Breast epithelium (tissue), 4 donors: ENCODE data around the gene HIGD1A. TPM values are rescaled to one million over a fixed set of nuclear protein-coding genes. Genes with fewer than 3 reads are reported as not detected.
"Not testable (repeated sequence)": the region's sequence is repeated elsewhere in the genome, so short reads cannot be mapped to it uniquely, and the experiment has no call there.

Source experiments
- DNase-seq, 2 donors: peaks; one replicate each; pipeline ENCODE4 v3.0.0-alpha.2; 2019; ENCODE audit warnings: low spot score in 2 of 2
- H3K27ac ChIP-seq, 2 donors: fragments of 200-600 bp; sonication (generic) in 1 of 2; one replicate each; pipeline ENCODE4 v1.5.1; 2016 to 2019; ENCODE audit warnings: mild to moderate bottlenecking in 1 of 2
- H3K27me3 ChIP-seq, 2 donors: fragments of 200-600 bp; sonication (generic) in 1 of 2; one replicate each; pipeline versions ENCODE4 v1.5.1 to v1.6.0; 2017 to 2019; ENCODE audit warnings: control low read depth in 1 of 2, mild to moderate bottlenecking in 1 of 2
- H3K36me3 ChIP-seq: fragments of 200-600 bp; one replicate; pipeline ENCODE4 v1.5.1; 2019
- H3K4me1 ChIP-seq, 2 donors: fragments of 200-600 bp; sonication (generic); one replicate each; pipeline ENCODE4 v1.5.1; 2016 to 2019; ENCODE audit warnings: control low read depth in 1 of 2
- H3K4me3 ChIP-seq, 3 donors: fragments of 200-600 bp; sonication (generic); 1 replicate in 2 of 3; 2 replicates in 1 of 3; pipeline ENCODE4 v1.5.1; 2016 to 2019; ENCODE audit warnings: mild to moderate bottlenecking in 3 of 3, moderate library complexity in 2 of 3
- H3K9me3 ChIP-seq, 2 donors: fragments of 200-600 bp; sonication (generic) in 1 of 2; one replicate each; pipeline ENCODE4 v1.5.1; 2016 to 2019; ENCODE audit warnings: control low read depth in 1 of 2
- POLR2A ChIP-seq: fragments of 450-650 bp; IDR thresholded peaks from one replicate; pipeline ENCODE4 v1.6.1; 2016; ENCODE audit warnings: antibody characterized with exemption, mild to moderate bottlenecking, moderate library complexity
- POLR2AphosphoS5 ChIP-seq, 3 donors: sonication (generic); formaldehyde crosslinking; IDR thresholded peaks; one replicate each; pipeline ENCODE4 v1.6.1; 2017; ENCODE audit warnings: antibody characterized with exemption in 3 of 3
- intact Hi-C: fragments of 100-400 bp; cut with DNase I; formaldehyde crosslinking; loops from one replicate; pipeline ENCODE4 v1.15.1; 2023; ENCODE audit warnings: low total_unique reads
- total RNA-seq, 3 donors: library from RNA; depleted of rRNA; stranded (reverse); fragments of >200 nt; gene quantifications; one replicate each; pipeline ENCODE4 v1.1.0, GENCODE V29; 2016
- TF ChIP-seq, protein P1 (sequence below), 3 donors: fragments of 450-650 bp; IDR thresholded peaks; one replicate each; pipeline ENCODE4 v1.5.1; 2016 to 2017; ENCODE audit warnings: antibody characterized with exemption in 3 of 3, mild to moderate bottlenecking in 3 of 3, moderate library complexity in 3 of 3

Gene HIGD1A
- total RNA-seq, 3 donors from 2014 or later, result 131 to 185 (median 148) TPM

- no peak for TF ChIP-seq POLR2A
- TF ChIP-seq POLR2AphosphoS5 (IDR thresholded peaks at IDR 0.05), result no peak
- intact Hi-C loops, result no loop called here
- H3K4me3 ChIP-seq, result no peak overlapping the region
- no peaks in the 10 kb centered on the region for H3K9me3 ChIP-seq
- H3K36me3 ChIP-seq, result no peaks in the 10 kb centered on the region
- DNase-seq, result no peak
- peak overlapping the region; percentile 22 to 35 for H3K27ac ChIP-seq
- no peaks in the 10 kb centered on the region for H3K27me3 ChIP-seq
- H3K4me1 ChIP-seq, result no peaks in the 10 kb centered on the region
Measured at GRCh38 chr3:42822828-42823227, 18.5 kb upstream of the HIGD1A start.

GRCh38 chr3:42820746-42821051 lies 16.4 kb upstream of the HIGD1A start:
- Histone ChIP-seq H3K9me3 (no peaks in the 10 kb centered on the region), H3K4me3 (no peak overlapping the region), H3K27me3 (no peaks in the 10 kb centered on the region), H3K27ac (no peak overlapping the region), H3K4me1 (no peaks in the 10 kb centered on the region), H3K36me3 (no peaks in the 10 kb centered on the region)
- intact Hi-C loops, result no loop called here
- TF ChIP-seq, protein P1, sequence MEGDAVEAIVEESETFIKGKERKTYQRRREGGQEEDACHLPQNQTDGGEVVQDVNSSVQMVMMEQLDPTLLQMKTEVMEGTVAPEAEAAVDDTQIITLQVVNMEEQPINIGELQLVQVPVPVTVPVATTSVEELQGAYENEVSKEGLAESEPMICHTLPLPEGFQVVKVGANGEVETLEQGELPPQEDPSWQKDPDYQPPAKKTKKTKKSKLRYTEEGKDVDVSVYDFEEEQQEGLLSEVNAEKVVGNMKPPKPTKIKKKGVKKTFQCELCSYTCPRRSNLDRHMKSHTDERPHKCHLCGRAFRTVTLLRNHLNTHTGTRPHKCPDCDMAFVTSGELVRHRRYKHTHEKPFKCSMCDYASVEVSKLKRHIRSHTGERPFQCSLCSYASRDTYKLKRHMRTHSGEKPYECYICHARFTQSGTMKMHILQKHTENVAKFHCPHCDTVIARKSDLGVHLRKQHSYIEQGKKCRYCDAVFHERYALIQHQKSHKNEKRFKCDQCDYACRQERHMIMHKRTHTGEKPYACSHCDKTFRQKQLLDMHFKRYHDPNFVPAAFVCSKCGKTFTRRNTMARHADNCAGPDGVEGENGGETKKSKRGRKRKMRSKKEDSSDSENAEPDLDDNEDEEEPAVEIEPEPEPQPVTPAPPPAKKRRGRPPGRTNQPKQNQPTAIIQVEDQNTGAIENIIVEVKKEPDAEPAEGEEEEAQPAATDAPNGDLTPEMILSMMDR (IDR thresholded peaks at IDR 0.05), result no peak
- no peak for TF ChIP-seq POLR2A
- TF ChIP-seq POLR2AphosphoS5 (IDR thresholded peaks at IDR 0.05), result no peak
- no peak for DNase-seq

DNA sequence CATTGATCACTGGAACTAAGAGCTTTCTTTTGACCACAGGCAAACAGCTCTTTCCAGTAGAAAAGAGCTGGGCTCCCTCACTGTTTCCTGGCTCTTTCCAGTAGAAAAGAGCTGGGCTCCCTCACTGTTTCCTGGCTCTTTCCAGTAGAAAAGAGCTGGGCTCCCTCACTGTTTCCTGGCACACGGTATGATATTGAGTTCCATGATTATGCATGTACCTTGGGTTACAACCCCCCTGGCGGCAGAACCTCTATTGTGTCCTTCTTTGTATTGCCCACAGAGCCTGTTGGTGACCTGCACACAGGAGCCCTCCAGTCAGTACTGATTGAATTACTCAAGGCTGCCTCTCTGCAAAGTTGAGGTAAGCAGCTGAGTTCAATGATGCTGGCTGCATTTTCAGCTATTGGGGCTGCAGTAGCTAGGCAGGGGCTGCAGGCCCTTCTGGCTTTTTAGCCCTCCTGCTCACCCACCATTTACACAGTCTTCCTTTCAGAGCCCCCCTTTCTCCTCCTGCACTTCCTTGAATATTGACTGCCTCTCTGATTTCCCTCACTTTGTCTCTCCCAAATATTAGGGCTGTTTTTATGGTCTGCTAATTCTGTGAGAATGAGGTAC lies 15.2 kb upstream of the HIGD1A start:
- H3K27me3 ChIP-seq, result no peaks in the 10 kb centered on the region
- intact Hi-C loops, result no loop called here
- H3K9me3 ChIP-seq, result no peaks in the 10 kb centered on the region
- H3K36me3 ChIP-seq, result no peaks in the 10 kb centered on the region
- no peaks in the 10 kb centered on the region for H3K4me1 ChIP-seq
- TF ChIP-seq, protein P1 (IDR thresholded peaks at IDR 0.05), result no peak
- TF ChIP-seq POLR2A (no peak), POLR2AphosphoS5 (IDR thresholded peaks at IDR 0.05) (no peak)
- H3K4me3 ChIP-seq, result no peak overlapping the region
- H3K27ac ChIP-seq, result peak overlapping the region; percentile 20 to 68
- DNase-seq, result no peak

DNA sequence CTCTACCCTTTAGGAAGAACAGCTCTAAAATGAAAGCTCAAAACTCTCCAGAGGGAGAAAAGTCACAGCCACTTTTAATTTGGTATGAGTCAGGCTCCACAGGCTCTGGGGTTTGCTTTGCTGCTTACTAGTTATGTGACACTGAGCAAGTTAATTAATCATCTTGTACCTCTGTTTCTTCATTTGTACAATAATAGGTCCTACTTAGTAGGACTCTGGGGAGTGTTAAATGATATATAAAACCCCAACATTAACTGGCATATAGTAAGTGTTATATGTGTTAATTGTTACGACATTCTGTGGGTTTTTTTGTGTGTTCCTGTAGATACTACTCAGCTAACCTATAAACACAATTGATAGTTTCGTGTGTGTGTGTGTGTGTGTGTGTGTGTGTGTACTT lies 11.5 kb upstream of the HIGD1A start:
- Histone ChIP-seq H3K36me3 (no peaks in the 10 kb centered on the region), H3K27ac (peak overlapping the region; percentile 75 to 86), H3K27me3 (no peaks in the 10 kb centered on the region), H3K4me1 (no peaks in the 10 kb centered on the region), H3K9me3 (no peaks in the 10 kb centered on the region), H3K4me3 (no peak overlapping the region)
- TF ChIP-seq POLR2AphosphoS5 (IDR thresholded peaks at IDR 0.05) (no peak), POLR2A (no peak)
- TF ChIP-seq, protein P1 (IDR thresholded peaks at IDR 0.05), result no peak
- no peak for DNase-seq
- intact Hi-C loops, result no loop called here

GRCh38 chr3:42814914-42815507 lies 10.7 kb upstream of the HIGD1A start:
- no peaks in the 10 kb centered on the region for H3K9me3 ChIP-seq
- no peak for TF ChIP-seq POLR2A
- TF ChIP-seq POLR2AphosphoS5 (IDR thresholded peaks at IDR 0.05), result peak in 1 of 3 donors; percentile 18
- H3K4me1 ChIP-seq, result no peaks in the 10 kb centered on the region
- H3K27me3 ChIP-seq, result no peaks in the 10 kb centered on the region
- no peaks in the 10 kb centered on the region for H3K36me3 ChIP-seq
- H3K27ac ChIP-seq, result peak overlapping the region; percentile 75 to 86
- H3K4me3 ChIP-seq, result no peak overlapping the region
- no peak for DNase-seq
- intact Hi-C loops, result no loop called here

GRCh38 chr3:42814246-42814645 lies 10.0 kb upstream of the HIGD1A start:
- TF ChIP-seq, protein P1 (IDR thresholded peaks at IDR 0.05), result no peak
- TF ChIP-seq POLR2AphosphoS5 (IDR thresholded peaks at IDR 0.05) (no peak), POLR2A (no peak)
- Histone ChIP-seq H3K36me3 (no peaks in the 10 kb centered on the region), H3K27ac (peak overlapping the region in 1 of 2 donors; percentile 75), H3K27me3 (no peaks in the 10 kb centered on the region), H3K9me3 (no peaks in the 10 kb centered on the region), H3K4me3 (no peak overlapping the region), H3K4me1 (no peaks in the 10 kb centered on the region)
- no peak for DNase-seq
- intact Hi-C loops, result no loop called here

- intact Hi-C loops, H3K4me3 ChIP-seq, H3K36me3 ChIP-seq, DNase-seq, H3K27ac ChIP-seq, H3K9me3 ChIP-seq, H3K27me3 ChIP-seq, H3K4me1 ChIP-seq: not testable (repeated sequence)
Measured at GRCh38 chr3:42811118-42811883, 7.0 kb upstream of the HIGD1A start.

- H3K4me3 ChIP-seq, H3K27ac ChIP-seq, DNase-seq, H3K4me1 ChIP-seq, intact Hi-C loops, H3K36me3 ChIP-seq, H3K27me3 ChIP-seq, H3K9me3 ChIP-seq: not testable (repeated sequence)
Measured at GRCh38 chr3:42810706-42811105, 6.4 kb upstream of the HIGD1A start.
